ENCODE data around the gene FAAP20.

- TF ChIP-seq CTCF (IDR thresholded peaks at IDR 0.05) (no peak), POLR2A (IDR thresholded peaks at IDR 0.05) (no peak)
Measured at GRCh38 chr1:2168090-2168489, 26.5 kb downstream of the FAAP20 start.

Data from lower leg skin (tissue), 3 donors.